Measurements from ENCODE around the gene HCFC1.

Gene HCFC1

GRCh38 chrX:153903238-153903980 lies 68.2 kb downstream of the HCFC1 start:
- no peak for DNase-seq (ENCODE audit: low read depth in 3 of 3)

- DNase-seq (ENCODE audit: low read depth in 3 of 3), result no peak
Observed at GRCh38 chrX:153902385-153902784, 69.2 kb downstream of the HCFC1 start.

- no peak for DNase-seq (ENCODE audit: low read depth in 3 of 3)
Observed at GRCh38 chrX:153901753-153902140, 69.9 kb downstream of the HCFC1 start.

- DNase-seq (ENCODE audit: low read depth in 3 of 3), result peak in 1 of 3 donors; percentile 43
Observed at GRCh38 chrX:153900831-153901752, 70.5 kb downstream of the HCFC1 start.

GRCh38 chrX:153897899-153898298 lies 73.7 kb downstream of the HCFC1 start:
- DNase-seq (ENCODE audit: low read depth in 3 of 3), result no peak

Measured in stimulated activated CD4-positive, alpha-beta T cell treated with anti-CD3 and anti-CD28 coated beads, TNF-alpha, amount 100 ng/mL, for 48 hours (primary cell).